ENCODE results near the gene WDR55. TPM values are rescaled to one million over a fixed set of nuclear protein-coding genes. Genes with fewer than 3 reads are reported as not detected.

The WDR55 gene
- total and polyA plus RNA-seq, 2 of the 8 experiments (the other 6 are each of a cell fraction or from before 2014, with no cell fraction given), result 15.3 to 22.7 TPM

- no peak for TF ChIP-seq TAF7 (optimal IDR thresholded peaks at IDR 0.05; ENCODE audit: borderline replicate concordance, low read depth, low read length)
These were observed 7.9 kb downstream of the WDR55 start (continued) for GRCh38 chr5:140672455-140673186.

Measured in H1 (cell line).